OCI-LY7 (cell line): Measurements from ENCODE around the gene CDH15. TPM values are rescaled to one million over a fixed set of nuclear protein-coding genes. Genes with fewer than 3 reads are reported as not detected.

ENCODE experiments used
- BruUV-seq: library from RNA; stranded (reverse); fragments of 400-500 nt; replicated peaks from 2 replicates; lab custom pipeline; 2021; lab: Mats Ljungman, UMichigan
- CTCF ChIA-PET: fragments of 300-600 bp; sonication (Branson Sonifier 250); formaldehyde crosslinking; loops from one replicate; lab custom pipeline; 2022; ENCODE audit warnings: antibody characterized with exemption; ENCODE audit not compliant: unreplicated experiment; lab: Charles Lee
- POLR2A ChIA-PET: fragments of 300-600 bp; sonication (Branson Sonifier 250); formaldehyde crosslinking; loops from one replicate; lab custom pipeline; 2022; ENCODE audit warnings: antibody characterized with exemption; lab: Charles Lee
- DNase-seq: peaks from one replicate; pipeline ENCODE4 v3.0.0-alpha.2; 2015; ENCODE audit warnings: low spot score
- H2AFZ ChIP-seq: fragments of 200-600 bp; sonication (generic), shearing (Covaris generic); 2 replicates; pipeline ENCODE4 v1.6.1; 2014; ENCODE audit warnings: mild to moderate bottlenecking, antibody characterized with exemption, low read length, moderate library complexity
- H3K27ac ChIP-seq: fragments of 200-600 bp; sonication (generic); 2 replicates; pipeline ENCODE4 v1.5.1; 2014; ENCODE audit warnings: mixed run types, low read depth, mild to moderate bottlenecking, moderate library complexity, low read length, inconsistent platforms; ENCODE audit not compliant: poor library complexity, severe bottlenecking
- H3K36me3 ChIP-seq: fragments of 200-600 bp; sonication (generic); 2 replicates; pipeline ENCODE4 v1.6.1; 2014; ENCODE audit warnings: mild to moderate bottlenecking, antibody characterized with exemption, low read length, moderate library complexity, mixed read lengths; ENCODE audit not compliant: insufficient read depth
- H3K4me1 ChIP-seq: fragments of 200-600 bp; sonication (generic); 2 replicates; pipeline ENCODE4 v1.5.1; 2014; ENCODE audit warnings: mild to moderate bottlenecking, low read length; ENCODE audit not compliant: insufficient read depth, poor library complexity, severe bottlenecking
- H3K4me2 ChIP-seq: fragments of 200-600 bp; sonication (generic); 2 replicates; pipeline ENCODE4 v1.6.1; 2014; ENCODE audit warnings: mild to moderate bottlenecking, low read length
- H3K4me3 ChIP-seq: fragments of 200-600 bp; sonication (generic); 2 replicates; pipeline ENCODE4 v1.5.1; 2014; ENCODE audit warnings: mild to moderate bottlenecking, low read depth, low read length; ENCODE audit not compliant: poor library complexity, severe bottlenecking
- H3K79me2 ChIP-seq: fragments of 200-600 bp; sonication (generic); 2 replicates; pipeline ENCODE4 v1.6.1; 2016; ENCODE audit warnings: low read depth, mild to moderate bottlenecking, low read length, moderate library complexity, mixed read lengths; ENCODE audit not compliant: insufficient read depth
- H3K9me2 ChIP-seq: fragments of 200-600 bp; sonication (generic); 2 replicates; pipeline ENCODE4 v1.6.1; 2016; ENCODE audit warnings: mild to moderate bottlenecking, low read length, mixed read lengths; ENCODE audit not compliant: insufficient read depth
- H3K9me3 ChIP-seq: fragments of 200-600 bp; sonication (generic); 2 replicates; pipeline ENCODE4 v1.6.1; 2014; ENCODE audit warnings: mild to moderate bottlenecking, mixed run types, low read length, mixed read lengths
- H4K20me1 ChIP-seq: fragments of 200-600 bp; sonication (generic); 2 replicates; pipeline ENCODE4 v1.6.1; 2014; ENCODE audit warnings: mild to moderate bottlenecking, antibody characterized with exemption, low read length, moderate library complexity, mixed read lengths; ENCODE audit not compliant: insufficient read depth
- CTCF ChIP-seq: fragments of 200-600 bp; sonication (generic); conservative IDR thresholded peaks from 2 replicates; pipeline ENCODE4 v1.5.1; 2014; ENCODE audit warnings: mild to moderate bottlenecking, antibody characterized with exemption, low read length, moderate library complexity, mixed read lengths
- EZH2phosphoT487 ChIP-seq: fragments of 200-600 bp; sonication (generic); IDR thresholded peaks from 2 replicates; pipeline ENCODE4 v1.6.1; 2018; ENCODE audit warnings: low read depth, borderline replicate concordance, mild to moderate bottlenecking, mixed run types, antibody characterized with exemption, low read length, moderate library complexity, mixed read lengths
- intact Hi-C: fragments of 100-400 bp; cut with micrococcal nuclease; formaldehyde crosslinking; loops from one replicate; pipeline ENCODE4 v1.10.0; 2022; ENCODE audit not compliant: unreplicated experiment
- total RNA-seq, 2 experiments: library from RNA; depleted of rRNA in 1 of 2; stranded (reverse); fragments of >200 nt in 1 of 2; shearing (Covaris generic) in 1 of 2; gene quantifications; 2 replicates each; pipeline ENCODE4 v1.2.3, GENCODE V29; 2014 to 2022

The CDH15 gene
- total RNA-seq, 2 experiments from 2014 or later = not detected

GRCh38 chr16:89167425-89167941, 4.1 kb upstream of the CDH15 start:
- intact Hi-C loops = loop anchor here (1.0 to 5.0 kb wide), 4 partner anchors 70 to 351 kb away; partner anchors contain the start of gene TRAPPC2L
- Histone ChIP-seq H3K4me2 (peak overlapping the region; percentile 32), H3K27ac (no peak overlapping the region), H4K20me1 (no peaks in the 10 kb centered on the region), H2AFZ (no peak overlapping the region), H3K9me3 (no peaks in the 10 kb centered on the region), H3K36me3 (no peaks in the 10 kb centered on the region), H3K79me2 (no peaks in the 10 kb centered on the region), H3K4me1 (peaks cover 25% of the 10 kb centered on the region), H3K9me2 (no peaks in the 10 kb centered on the region), H3K4me3 (no peak overlapping the region)
- CTCF ChIA-PET = interaction anchor here (0.5 to 0.7 kb wide), 4 partner anchors 11 to 357 kb away, joined by 3 to 6 read pairs (median 4); no protein-coding TSS in a partner anchor
- peak; percentile 85 for DNase-seq
- POLR2A ChIA-PET = no interaction called here
- TF ChIP-seq CTCF (peak; percentile 89), EZH2phosphoT487 (no peak)
- no TSS peak for BruUV-seq

GRCh38 chr16:89168381-89169189, 3.0 kb upstream of the CDH15 start:
- Histone ChIP-seq H3K79me2 (no peaks in the 10 kb centered on the region), H3K4me1 (peaks cover 25% of the 10 kb centered on the region), H3K9me3 (no peaks in the 10 kb centered on the region), H4K20me1 (no peaks in the 10 kb centered on the region), H3K27ac (no peak overlapping the region), H3K4me3 (no peak overlapping the region), H3K9me2 (no peaks in the 10 kb centered on the region), H3K36me3 (no peaks in the 10 kb centered on the region), H3K4me2 (no peak overlapping the region), H2AFZ (no peak overlapping the region)
- ChIA-PET CTCF (interaction anchor here (0.6 kb wide), 2 partner anchors 232 to 311 kb away, joined by 3 read pairs; no protein-coding TSS in a partner anchor), POLR2A (no interaction called here)
- intact Hi-C loops = loop anchor here (5.0 kb wide), 1 partner anchor 71 kb away; no protein-coding TSS in a partner anchor
- TF ChIP-seq EZH2phosphoT487 (no peak), CTCF (peak; percentile 70)
- no TSS peak for BruUV-seq
- DNase-seq = peak; percentile 49
